Fibroblast of the aortic adventitia (primary cell): ENCODE data around the gene FAM221A. TPM values are rescaled to one million over a fixed set of nuclear protein-coding genes. Genes with fewer than 3 reads are reported as not detected.
A peak's percentile ranks its signal among the peaks of the same experiment; 100 is the strongest.

Experiments used
- DNase-seq: peaks from one replicate; pipeline ENCODE4 v3.0.0-alpha.2; 2010; ENCODE audit warnings: low read depth
- H3K4me3 ChIP-seq: 2 replicates; pipeline ENCODE4 v1.5.1; 2011; ENCODE audit warnings: low read depth, mild to moderate bottlenecking, control low read depth, low read length, moderate library complexity
- total RNA-seq: library from RNA; depleted of rRNA; stranded (reverse); fragments of >200 nt; gene quantifications from 2 replicates; pipeline ENCODE4 v1.2.3, GENCODE V29; 2012; ENCODE audit warnings: low replicate concordance
- TF ChIP-seq, protein P1 (sequence below): IDR thresholded peaks from 2 replicates; pipeline ENCODE4 v1.5.1; 2011; ENCODE audit warnings: mild to moderate bottlenecking, low read length, control low read depth, inconsistent platforms; ENCODE audit not compliant: insufficient read depth

The FAM221A gene
- total RNA-seq, 1 donor: 1.4 TPM

DNA sequence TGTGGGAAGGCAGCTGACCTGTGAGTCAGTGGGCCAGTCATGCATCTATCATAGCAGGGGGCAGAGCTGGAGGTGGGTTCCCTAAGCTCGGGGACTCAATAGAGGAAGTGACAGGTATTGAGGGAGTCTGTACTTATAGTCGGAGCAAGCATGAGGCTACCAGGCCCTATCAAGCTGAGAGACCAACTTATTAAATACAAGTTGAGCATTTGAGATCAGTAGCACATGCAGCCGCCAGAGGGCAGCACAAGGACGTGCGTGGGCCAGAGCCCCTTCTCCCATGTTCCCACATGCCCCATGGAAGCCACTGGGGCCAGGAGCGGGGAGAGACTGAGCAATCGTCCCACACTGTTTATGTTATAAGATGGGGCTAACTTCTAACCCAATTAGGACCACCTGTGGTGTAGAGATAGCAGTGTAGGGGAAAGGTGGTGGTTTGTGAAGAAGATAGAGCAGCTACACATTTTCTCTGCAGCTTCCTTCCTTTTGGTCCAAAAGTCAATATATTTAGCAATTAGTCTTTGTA is 17.0 kb downstream of the FAM221A start:
- peak; percentile 51 for DNase-seq
- H3K4me3 ChIP-seq: no peak overlapping the region
- TF ChIP-seq, protein P1, sequence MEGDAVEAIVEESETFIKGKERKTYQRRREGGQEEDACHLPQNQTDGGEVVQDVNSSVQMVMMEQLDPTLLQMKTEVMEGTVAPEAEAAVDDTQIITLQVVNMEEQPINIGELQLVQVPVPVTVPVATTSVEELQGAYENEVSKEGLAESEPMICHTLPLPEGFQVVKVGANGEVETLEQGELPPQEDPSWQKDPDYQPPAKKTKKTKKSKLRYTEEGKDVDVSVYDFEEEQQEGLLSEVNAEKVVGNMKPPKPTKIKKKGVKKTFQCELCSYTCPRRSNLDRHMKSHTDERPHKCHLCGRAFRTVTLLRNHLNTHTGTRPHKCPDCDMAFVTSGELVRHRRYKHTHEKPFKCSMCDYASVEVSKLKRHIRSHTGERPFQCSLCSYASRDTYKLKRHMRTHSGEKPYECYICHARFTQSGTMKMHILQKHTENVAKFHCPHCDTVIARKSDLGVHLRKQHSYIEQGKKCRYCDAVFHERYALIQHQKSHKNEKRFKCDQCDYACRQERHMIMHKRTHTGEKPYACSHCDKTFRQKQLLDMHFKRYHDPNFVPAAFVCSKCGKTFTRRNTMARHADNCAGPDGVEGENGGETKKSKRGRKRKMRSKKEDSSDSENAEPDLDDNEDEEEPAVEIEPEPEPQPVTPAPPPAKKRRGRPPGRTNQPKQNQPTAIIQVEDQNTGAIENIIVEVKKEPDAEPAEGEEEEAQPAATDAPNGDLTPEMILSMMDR: peak; percentile 63

DNA sequence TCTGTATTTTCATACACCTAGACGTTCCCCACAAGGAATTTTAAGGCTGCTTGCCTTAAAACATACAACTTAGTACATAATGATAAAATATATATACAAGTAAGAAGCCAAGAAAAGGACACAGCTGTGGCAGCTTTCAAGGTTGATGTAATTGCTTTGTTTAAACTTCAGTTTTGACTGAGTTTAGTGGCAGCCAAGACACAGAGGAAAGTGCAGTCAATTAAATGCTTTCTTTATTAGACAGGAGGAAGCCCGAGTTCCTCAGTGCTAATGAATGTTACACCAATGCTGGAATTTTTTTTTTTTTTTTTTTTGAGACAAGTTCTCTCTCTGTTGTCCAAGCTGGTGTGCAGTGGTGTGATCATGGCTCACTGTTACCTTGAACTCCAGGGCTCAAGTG is 18.8 kb downstream of the FAM221A start:
- TF ChIP-seq, protein P1: no peak
- DNase-seq: no peak

DNA sequence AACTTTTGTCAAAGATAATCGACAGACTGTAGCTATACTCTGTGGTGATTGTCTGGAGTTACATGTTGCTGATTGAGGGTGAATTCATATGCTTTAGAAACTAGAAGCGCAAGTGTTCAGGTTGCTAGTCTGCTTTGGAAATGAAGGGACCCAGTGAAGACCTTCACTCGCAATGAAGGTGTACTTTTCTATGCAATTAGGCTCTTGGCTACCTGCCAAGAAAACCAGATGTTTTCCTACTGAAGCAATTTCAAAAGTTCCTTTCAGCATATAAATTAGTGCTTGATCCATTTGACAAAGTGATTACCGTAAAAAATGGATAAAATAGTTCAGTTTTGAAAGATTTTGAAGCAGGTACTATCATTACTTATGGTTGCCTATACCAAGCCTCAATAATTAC is 20.0 kb downstream of the FAM221A start:
- H3K4me3 ChIP-seq: no peak overlapping the region
- TF ChIP-seq, protein P1: no peak
- no peak for DNase-seq

More for the DNA sequence above, 18.8 kb downstream of the FAM221A start:
- H3K4me3 ChIP-seq: no peak overlapping the region

DNA sequence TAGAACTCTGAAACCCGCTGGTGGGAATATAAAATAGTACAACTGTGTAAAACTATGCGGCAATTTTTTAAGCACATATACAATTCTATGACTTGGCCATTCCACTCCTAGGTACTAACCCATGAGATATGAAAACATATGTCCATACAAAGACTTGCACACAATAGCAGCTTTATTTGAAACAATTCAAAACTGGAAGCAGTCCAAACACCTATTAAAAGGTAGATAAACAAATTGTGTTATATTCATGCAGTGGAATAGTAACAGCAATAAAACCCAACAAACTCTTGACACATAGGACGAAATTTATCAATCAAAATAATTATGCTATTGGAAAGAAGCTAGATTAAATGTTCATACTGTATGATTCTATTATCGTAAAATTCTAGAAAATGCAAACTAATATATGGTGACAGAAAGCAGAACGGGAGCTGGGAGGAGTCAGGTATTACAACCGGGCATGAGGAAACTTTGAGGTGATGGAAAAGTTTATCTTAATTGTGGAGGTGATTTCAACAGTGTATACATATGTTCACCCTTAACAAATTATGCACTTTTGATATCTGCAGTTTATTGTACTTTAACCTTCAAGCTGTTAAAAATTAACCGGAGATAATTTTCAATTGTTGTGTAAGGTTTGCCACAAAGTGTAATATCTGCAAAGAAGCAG is 29.2 kb downstream of the FAM221A start:
- TF ChIP-seq, protein P1: no peak
- DNase-seq: no peak
- no peak overlapping the region for H3K4me3 ChIP-seq

- TF ChIP-seq, protein P1: no peak
- no peak within 1 kb of the TSS for H3K4me3 ChIP-seq
- no peak for DNase-seq
These were observed 30.0 kb downstream of the FAM221A start, which contains the start of gene STK31 for GRCh38 chr7:23710000-23710399. STK31 (plus strand) TSS chr7:23710219; CDS start chr7:23710286, 67 bp downstream.

GRCh38 chr7:23712368-23713284 is 32.6 kb downstream of the FAM221A start:
- no peak overlapping the region for H3K4me3 ChIP-seq
- TF ChIP-seq, protein P1: peak; percentile 48
- DNase-seq: peak; percentile 87
